ENCODE measurements around the gene INPP5F.
"Not testable (repeated sequence)": the region's sequence is repeated elsewhere in the genome, so short reads cannot be mapped to it uniquely, and the experiment has no call there.

INPP5F gene

DNA sequence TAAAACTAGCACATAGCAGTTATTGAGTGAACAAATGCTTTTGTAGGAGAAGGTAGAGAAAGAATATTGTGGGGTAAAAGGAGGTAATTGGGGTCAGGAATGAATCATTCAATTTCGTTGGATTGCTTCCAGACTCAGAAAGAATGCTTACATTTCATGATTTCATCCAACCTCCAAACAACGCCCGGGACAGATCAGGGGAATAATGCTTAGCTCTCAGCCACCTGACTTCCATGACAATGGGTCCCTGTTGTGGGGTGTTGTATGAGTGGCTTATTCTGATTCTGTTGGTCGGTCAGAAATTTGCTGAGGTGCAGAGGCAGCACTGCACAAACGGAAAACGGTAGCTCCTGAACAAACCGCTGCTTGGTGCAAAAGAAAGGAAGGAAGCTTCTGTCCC, 24.0 kb upstream of the INPP5F start:
- DNase-seq: peak in 1 of 42 donors; percentile 20
- intact Hi-C loops (cut with DNase I): no loop called here

DNA sequence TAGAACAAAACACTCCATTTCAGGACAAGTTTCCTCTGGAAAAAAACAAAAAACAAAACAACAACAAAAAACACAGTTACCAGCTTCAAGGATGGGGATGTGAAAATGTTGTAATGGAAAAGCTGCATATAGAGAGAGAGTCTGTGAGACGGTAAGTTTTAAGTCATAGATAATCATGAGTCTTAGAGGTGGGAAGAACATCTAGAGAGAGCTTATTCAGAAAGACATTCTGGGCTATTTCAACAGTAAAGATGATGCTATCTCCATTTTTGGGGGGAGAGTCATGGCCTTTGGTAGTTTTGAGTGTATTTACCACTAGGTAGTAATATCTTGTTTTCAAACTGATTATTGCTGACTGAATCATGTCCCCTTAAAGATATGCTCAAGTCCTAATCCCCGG, 23.3 kb upstream of the INPP5F start:
- intact Hi-C loops (cut with DNase I): no loop called here

DNA sequence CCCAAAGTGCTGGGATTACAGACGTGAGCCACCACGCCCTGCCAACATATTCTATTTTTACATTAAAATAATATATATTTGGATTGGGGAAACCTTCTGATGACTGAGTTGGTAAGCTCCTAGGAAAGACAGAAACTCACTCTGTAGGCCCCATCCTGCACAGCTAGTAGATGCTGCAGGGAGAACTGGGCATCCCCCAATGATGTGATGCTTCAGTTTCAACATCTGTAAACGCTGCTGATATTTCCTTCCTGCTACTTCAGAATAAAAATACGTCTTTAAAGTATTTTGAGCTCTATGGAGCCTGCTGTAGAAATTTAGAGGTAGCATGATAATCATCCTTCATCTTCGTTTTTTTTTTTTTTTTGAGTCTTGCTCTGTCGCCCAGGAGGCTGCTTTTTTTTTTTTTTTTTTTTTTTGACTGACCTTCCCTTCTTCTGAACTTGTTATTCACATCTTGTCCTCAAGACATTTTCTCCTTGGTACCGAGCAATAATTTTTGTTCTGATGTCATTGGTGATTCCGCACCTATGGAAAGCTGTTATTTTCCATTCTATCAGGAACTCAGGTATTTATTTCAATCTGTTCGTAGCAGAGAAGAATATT, 21.8 kb upstream of the INPP5F start:
- no peak for DNase-seq
- intact Hi-C loops (cut with DNase I): no loop called here

More for the DNA sequence above, 23.3 kb upstream of the INPP5F start:
- no peak for DNase-seq

DNA sequence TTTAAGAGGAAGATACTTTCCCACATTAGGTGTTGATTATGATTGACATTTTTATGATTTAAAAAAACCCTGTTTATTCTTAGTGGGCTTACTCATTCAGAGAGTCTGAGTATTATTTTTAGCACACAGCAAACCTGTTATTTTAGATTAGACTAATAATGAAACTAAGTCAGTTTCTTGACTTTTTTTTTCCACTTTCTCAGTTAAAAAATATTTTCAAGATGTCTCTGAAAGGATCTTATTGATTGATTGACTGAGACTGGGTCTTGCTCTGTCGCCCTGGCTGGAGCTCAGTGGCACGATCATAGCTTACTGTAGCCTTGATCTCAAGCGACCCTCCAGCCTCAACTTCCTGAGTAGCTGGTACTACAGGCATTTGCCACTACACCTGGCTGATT, 20.4 kb upstream of the INPP5F start:
- no peak for DNase-seq
- intact Hi-C loops (cut with DNase I): no loop called here

DNA sequence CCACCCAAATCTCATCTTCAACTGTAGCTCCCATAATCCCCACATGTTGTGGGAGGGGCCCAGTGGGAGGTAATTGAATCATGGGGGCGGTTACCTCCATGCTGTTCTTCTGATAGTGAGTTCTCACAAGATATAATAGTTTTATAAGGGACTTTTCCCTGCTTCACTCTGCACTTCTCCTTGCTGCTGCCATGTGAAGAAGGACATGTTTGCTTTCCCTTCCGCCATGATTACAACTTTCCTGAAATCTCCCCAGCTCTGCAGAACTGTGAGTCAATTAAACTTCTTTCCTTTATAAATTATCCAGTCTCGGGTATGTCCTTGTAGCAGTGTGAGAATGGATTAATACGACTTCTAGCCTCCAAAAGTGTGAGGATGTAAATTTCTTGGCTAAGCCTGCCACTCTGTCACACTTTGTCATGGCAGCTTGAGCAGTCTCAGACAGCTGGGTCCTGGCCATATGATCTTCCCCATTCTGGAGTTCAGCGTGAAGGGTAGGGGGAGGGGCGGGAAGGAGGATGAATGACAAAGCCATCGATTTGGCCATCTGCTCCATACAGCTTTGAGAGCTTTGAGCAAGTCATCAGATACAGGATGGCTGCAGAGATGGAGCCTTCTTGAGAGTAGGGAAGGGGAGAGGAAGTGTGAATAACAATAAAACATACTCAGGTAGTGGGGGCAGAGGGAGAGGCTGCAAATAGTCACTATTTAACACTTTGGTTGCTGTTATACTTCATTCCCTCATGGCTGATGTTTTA, 19.1 kb upstream of the INPP5F start:
- DNase-seq: no peak

DNA sequence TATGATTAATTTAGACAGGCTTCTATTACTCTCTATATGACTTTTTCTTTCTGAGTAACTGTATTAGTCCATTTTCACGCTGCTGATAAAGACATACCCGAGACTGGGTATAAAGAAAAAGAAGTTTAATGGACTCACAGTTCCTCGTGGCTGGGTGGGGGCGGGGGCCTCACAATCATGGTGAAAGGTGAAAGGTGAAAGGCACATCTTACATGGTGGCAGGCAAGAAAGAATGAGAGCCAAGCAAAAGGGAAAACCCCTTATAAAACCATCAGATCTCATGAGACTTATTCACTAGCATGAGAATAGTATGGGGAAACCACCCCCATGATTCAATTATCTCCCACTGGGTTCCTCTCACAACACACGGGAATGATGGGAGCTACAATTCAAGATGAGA, 18.5 kb upstream of the INPP5F start:
- DNase-seq; intact Hi-C loops (cut with DNase I): not testable (repeated sequence)

More for the DNA sequence above, 19.1 kb upstream of the INPP5F start:
- intact Hi-C loops (cut with DNase I): no loop called here

DNA sequence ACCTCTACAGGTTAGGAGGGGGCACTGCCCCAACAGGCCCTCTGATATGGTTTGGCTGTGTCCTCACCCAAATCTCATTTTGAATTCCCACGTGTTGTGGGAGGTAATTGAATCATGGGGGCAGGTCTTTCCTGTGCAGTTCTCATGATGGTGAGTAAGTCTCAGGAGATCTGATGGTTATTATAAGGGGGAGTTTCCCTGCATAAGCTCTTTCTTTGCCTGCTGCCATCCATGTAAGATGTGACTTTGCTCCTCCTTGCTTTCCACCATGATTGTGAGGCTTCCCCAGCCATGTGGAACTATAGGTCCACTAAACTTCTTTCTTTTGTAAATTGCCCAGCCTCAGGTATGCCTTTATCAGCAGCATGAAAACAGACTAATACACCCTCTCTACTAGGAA, 14.9 kb upstream of the INPP5F start:
- DNase-seq; intact Hi-C loops (cut with DNase I): not testable (repeated sequence)

DNA sequence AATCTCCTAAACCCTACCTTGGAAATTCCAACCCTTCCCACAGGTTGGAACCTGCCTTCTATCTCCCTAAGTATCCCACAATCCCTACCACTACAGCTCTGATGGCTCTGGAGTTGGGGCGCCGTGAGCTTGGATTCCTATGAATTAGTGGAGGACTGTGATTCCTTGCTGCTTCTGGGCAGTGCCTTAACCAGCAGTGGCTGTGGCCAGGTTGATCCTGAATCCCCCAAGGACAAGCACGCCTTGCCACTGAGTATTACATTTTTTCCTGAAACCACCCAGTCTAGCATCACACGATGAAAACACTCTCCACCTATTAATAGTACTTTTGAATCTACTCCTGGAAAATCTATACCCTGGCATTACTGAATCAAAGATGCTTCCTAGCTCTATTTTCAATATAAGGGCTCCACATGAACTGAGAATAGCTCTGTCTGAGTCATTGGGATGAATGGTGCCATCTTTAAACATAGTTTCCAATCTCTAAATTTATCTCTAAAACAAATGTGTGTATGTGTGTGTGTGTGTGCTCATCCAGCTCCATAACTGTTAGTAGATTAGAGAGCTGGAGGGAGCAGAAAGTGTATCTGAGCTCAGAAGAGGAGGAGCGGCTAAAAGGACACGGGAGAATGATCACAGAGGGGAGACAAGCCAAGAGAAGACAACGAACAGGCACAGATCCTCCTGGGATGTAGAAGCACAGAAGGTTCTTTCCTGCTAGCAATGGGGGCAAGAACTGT, 11.9 kb upstream of the INPP5F start:
- peak in 1 of 42 donors; percentile 11 for DNase-seq

DNA sequence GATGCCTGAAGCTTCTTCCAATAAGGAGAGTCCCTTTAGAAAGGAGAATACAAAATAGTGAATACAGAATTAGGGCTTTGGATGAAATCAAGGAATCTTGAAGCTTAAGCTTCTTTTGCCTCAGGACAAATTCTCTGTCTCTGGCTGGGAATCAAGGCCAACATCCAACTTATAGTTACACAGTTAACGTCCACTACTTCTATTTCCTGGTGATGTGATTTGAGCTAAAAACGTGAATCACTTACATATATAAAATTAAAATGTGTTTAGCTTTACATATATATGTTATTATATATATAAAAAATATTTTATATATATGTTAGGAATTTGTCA, 11.4 kb upstream of the INPP5F start:
- DNase-seq: no peak
- intact Hi-C loops (cut with DNase I): no loop called here

More for the DNA sequence above, 11.9 kb upstream of the INPP5F start:
- intact Hi-C loops (cut with DNase I): no loop called here

DNA sequence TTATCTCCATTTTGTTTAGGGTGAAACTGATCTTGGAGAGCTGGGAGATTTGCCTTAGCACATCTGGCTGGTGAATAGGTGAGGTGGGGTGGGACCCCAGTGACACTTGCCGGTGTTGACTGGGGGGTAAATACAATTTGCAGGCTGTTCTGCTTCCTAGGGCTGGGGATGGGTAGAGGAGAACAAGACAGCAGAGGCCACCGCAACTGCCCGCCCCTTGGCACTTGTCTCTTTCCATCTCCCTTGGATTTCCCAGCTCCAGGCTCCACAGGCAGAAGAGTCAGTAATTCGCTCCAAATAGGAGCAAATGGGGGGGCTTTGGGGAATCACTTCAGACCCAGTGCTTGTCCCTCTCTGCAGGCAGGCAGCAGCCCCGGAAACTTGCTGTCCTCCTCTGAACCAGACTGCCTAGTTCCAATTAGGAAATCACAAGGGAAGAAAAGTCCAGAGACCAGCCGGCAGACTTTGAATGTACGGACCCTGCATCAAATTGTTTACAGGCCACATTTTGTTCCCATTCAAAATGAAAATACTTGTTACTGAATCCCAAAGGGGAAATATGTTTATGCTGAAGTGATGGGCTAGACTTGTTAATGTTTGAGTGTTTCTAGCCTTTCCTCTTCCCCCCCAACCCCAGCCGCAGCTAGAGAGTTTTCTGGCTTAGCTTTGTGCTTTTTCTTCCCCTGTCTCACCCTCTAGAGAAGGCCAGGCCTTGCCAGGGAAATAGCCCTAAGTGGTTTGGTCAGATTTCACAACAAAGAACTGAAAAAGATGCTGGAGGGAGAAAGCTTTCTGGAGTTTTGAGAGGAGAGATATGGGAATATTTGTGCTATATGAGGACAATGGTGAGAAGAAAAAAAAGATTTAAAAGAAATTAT, 10.0 kb upstream of the INPP5F start:
- intact Hi-C loops (cut with DNase I): no loop called here
- DNase-seq: peak in 2 of 42 donors; percentile 6 to 41

DNA sequence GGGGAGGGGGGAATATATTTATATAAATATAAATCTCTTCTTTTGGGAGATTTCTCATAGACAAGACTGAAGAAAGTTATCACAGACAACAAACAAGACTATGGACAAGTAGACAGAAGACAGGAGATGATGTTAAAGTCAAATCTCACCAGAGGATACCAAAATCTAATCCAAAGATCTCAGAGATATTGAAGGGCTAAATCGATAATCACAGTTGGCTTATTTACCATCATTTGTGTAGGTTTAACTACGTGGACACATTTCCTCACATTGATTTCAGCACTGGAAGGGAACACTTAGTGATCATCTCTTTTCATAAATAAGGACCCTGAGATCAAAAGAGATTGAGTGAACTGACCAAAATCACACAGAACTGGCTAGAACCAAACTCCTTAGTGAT, 2.7 kb upstream of the INPP5F start:
- no peak for DNase-seq
- intact Hi-C loops (cut with DNase I): loop anchor here (10.0 kb wide), 1 partner anchor 128 kb away; the partner anchor contains the start of gene TIAL1

DNA sequence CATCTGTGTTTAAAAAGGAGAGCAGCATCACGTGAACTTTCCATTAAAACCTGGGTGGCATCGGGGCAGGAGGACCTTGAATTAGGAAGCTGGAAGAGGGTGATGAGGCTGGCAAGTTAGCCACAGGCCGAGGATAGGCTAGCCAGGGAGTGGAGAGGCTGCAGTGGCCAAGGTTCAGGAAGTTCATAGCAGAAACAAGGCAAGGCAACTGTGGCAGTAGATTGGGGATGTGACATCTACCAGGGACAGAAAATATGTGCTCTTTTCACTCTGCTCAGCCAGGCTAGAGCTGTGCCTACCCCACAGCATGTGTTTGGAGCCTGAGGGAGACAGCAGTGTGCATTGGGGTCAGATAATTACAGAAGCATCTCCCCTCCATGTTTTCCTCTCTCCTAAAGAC, 2.2 kb upstream of the INPP5F start:
- DNase-seq: no peak
- intact Hi-C loops (cut with DNase I): loop anchor here (10.0 kb wide), 1 partner anchor 129 kb away; the partner anchor contains the start of gene TIAL1

DNA sequence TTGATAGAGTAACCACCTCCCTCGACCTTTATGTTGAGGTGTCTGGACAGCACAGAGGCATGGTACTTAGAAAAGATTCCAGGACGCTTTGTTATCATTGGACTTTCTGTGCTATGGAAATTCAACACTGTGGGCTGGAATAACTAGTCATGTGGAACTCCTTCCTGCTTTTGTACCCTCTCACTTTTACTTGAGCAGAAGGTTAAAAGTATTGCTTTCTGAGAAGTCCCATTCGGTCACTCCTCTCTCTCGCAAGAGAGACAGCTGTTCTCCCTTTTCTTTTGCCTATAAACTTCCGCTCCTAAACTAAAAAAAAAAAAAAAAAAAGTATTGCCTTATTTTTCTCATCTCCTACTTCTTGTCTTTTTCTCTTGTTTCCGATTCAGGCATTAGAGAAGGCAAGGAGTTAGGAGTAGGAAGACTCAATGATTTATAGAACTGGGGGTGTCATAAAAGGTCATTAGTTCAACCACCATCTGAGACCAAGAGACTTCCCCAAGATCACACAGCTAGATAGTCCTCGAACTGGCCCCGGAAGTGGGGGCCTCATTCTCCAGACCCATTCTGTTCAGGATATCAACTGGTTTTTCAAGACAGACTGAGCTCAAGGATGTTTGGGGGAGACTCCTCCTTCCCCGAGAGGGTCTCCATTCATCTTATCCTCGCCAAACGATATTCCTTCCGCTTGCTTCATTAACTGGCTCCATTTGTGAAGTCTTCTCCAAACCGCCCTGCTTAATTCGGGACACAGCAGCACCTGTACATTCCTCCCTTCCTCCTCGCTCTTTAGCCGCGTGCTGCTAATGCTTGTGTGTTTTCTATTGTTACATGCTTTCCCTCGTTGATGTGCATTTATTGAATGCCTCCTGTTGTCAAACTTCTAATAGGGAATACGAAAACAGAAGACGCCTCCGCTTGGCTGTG, 995 bp upstream of the INPP5F start:
- peak in 1 of 42 donors; percentile 23 for DNase-seq
- intact Hi-C loops (cut with DNase I): loop anchor here (10.0 kb wide), 1 partner anchor 130 kb away; the partner anchor contains the start of gene TIAL1

DNA sequence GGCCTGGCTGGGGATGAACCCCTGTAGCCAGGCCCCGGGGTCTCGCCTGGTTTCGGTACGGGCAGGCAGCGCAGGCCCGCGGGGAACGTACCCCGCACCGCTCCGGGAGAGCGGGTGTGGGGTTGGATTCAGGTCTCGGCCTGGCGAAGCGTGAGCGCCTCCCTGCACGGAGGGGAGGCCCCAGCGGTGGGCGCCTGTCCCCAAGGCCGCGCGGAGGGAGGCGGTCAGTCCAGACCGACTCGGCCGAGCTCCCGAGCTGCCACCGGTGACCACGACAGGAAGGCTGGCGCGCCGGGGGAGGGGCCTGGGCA, 378 bp upstream of the INPP5F start:
- intact Hi-C loops (cut with DNase I): loop anchor here (10.0 kb wide), 1 partner anchor 131 kb away; the partner anchor contains the start of gene TIAL1

DNA sequence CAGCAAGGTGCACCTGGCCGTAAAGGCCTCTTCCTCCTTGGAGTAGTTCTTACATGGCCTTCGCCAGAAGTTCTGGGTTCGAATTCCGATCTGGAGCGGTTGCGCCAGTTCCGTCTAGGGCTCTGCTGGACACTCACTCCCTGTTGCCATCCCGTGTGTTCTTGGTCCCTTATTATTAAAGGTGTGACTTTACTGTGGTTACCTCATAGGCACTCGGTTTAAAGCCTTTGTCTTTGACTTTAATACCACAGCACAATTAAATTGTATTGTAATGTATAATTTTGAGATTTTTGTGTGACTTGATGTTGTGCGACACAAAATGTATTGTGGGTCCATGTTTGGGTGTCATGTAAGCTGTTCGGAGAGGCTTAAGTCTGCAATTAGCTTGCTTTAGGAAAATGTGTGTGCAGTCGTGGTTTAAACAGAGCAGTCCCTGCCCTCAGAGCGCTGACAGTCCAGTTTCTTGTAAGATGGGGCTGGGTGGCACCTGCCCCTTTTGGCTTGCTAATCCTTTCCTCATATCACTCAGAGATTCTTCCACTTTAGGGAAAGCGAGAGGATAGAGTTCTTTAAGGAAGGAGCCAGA, 919 bp downstream of the INPP5F start:
- intact Hi-C loops (cut with DNase I): loop anchor here (2.0 to 10.0 kb wide), 2 partner anchors 40 to 132 kb away; partner anchors contain the start of gene TIAL1
- no peak for DNase-seq

More for the DNA sequence above, 378 bp upstream of the INPP5F start:
- DNase-seq: peak in 1 of 42 donors; percentile 19

DNA sequence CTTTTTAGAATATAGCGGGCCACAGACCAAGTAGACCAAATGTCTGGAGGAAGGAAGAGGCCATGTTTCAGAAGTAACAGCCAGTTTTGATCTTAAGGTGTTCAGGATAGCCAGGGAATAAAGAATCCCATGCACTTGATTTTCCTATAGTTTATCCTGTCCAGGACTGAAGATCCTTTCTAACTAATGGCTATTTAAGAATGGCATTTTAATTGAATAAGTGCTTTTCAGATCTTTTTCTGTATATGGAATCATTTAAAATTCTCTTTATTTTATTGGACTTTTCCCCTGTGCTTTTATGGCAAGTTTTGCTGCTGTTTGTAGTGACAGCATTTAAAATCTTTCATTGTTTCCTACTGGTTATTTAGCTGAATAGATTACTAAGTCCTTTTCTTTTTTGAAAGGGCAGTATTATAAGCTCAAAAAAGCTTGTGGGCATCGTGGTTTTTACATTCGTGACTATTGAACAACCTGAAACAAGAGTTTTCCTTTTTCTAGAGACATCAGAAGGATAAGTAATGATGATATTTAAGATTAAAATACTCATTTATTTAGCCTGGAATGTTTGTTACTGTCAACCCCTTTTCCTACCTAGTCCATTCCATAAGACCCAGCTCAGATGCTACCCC, 2.4 kb downstream of the INPP5F start:
- no peak for DNase-seq
- intact Hi-C loops (cut with DNase I): loop anchor here (10.0 kb wide), 1 partner anchor 133 kb away; the partner anchor contains the start of gene TIAL1
